Neural cell (in vitro differentiated cells): ENCODE data around the gene CBFA2T3. TPM values are rescaled to one million over a fixed set of nuclear protein-coding genes. Genes with fewer than 3 reads are reported as not detected.

Source experiments
- H2AFZ ChIP-seq: fragments of 200-600, 300-800 bp; sonication (generic), shearing (Covaris generic); 2 replicates; pipeline ENCODE4 v1.6.0; 2014; ENCODE audit warnings: low read depth, mild to moderate bottlenecking, antibody characterized with exemption, low read length, moderate library complexity
- H3F3A ChIP-seq: fragments of 200-600 bp; shearing (Covaris generic); 2 replicates; pipeline ENCODE4 v1.6.1; 2016; ENCODE audit warnings: mild to moderate bottlenecking, moderate library complexity, mixed read lengths, antibody characterized with exemption, low read length; ENCODE audit not compliant: insufficient read depth, poor library complexity, severe bottlenecking
- H3K27ac ChIP-seq: fragments of 200-600, 300-800 bp; sonication (generic), shearing (Covaris generic); 2 replicates; pipeline ENCODE4 v1.5.1; 2014; ENCODE audit warnings: mild to moderate bottlenecking, low read length, moderate library complexity
- H3K27me3 ChIP-seq: fragments of 300-800, 200-600 bp; sonication (generic), shearing (Covaris generic); 2 replicates; pipeline ENCODE4 v1.6.0; 2014; ENCODE audit warnings: mild to moderate bottlenecking, low read depth, low read length, moderate library complexity; ENCODE audit not compliant: insufficient read depth
- H3K36me3 ChIP-seq: fragments of 300-800, 200-600 bp; sonication (generic), shearing (Covaris generic); 2 replicates; pipeline ENCODE4 v1.5.1; 2014; ENCODE audit warnings: mild to moderate bottlenecking, antibody characterized with exemption, low read length, moderate library complexity; ENCODE audit not compliant: insufficient read depth
- H3K4me2 ChIP-seq: fragments of 300-800, 200-600 bp; sonication (generic), shearing (Covaris generic); 2 replicates; pipeline ENCODE4 v1.6.0; 2014; ENCODE audit warnings: mild to moderate bottlenecking, low read length
- H3K4me3 ChIP-seq: fragments of 300-800, 200-600 bp; sonication (generic), shearing (Covaris generic); 2 replicates; pipeline ENCODE4 v1.5.1; 2014; ENCODE audit warnings: mild to moderate bottlenecking, low read length, moderate library complexity
- H3K79me2 ChIP-seq: fragments of 200-600 bp; shearing (Covaris generic); replicated peaks from 2 replicates; pipeline ENCODE4 v1.6.0; 2014; ENCODE audit warnings: mild to moderate bottlenecking, low read length, moderate library complexity; ENCODE audit not compliant: insufficient read depth
- H3K9ac ChIP-seq: fragments of 300-800, 200-600 bp; sonication (generic), shearing (Covaris generic); 2 replicates; pipeline ENCODE4 v1.6.1; 2016; ENCODE audit warnings: mild to moderate bottlenecking, low read length, mixed read lengths
- H3K9me2 ChIP-seq: fragments of 200-600 bp; shearing (Covaris generic); 2 replicates; pipeline ENCODE4 v1.6.1; 2016; ENCODE audit warnings: mild to moderate bottlenecking, low read length, mixed read lengths; ENCODE audit not compliant: insufficient read depth
- H3K9me3 ChIP-seq: fragments of 200-600, 300-800 bp; sonication (generic), shearing (Covaris generic); 2 replicates; pipeline ENCODE4 v1.6.1; 2016; ENCODE audit warnings: mild to moderate bottlenecking, mixed run types, low read length, moderate library complexity, mixed read lengths
- H4K20me1 ChIP-seq: fragments of 200-600 bp; shearing (Covaris generic); 2 replicates; pipeline ENCODE4 v1.6.1; 2016; ENCODE audit warnings: mild to moderate bottlenecking, mixed run types; ENCODE audit not compliant: insufficient read depth
- EP300 ChIP-seq: fragments of 450-650 bp; conservative IDR thresholded peaks from 2 replicates; pipeline ENCODE4 v1.6.1; 2014; ENCODE audit warnings: antibody characterized with exemption, mild to moderate bottlenecking, moderate library complexity; ENCODE audit not compliant: poor library complexity, severe bottlenecking
- EZH2 ChIP-seq: fragments of 200-600, 300-800 bp; shearing (Covaris generic), sonication (generic); IDR thresholded peaks from 2 replicates; pipeline ENCODE4 v1.6.1; 2014; ENCODE audit warnings: antibody characterized with exemption, low read length, borderline replicate concordance, mild to moderate bottlenecking; ENCODE audit not compliant: insufficient read depth, poor library complexity, severe bottlenecking
- MXI1 ChIP-seq: fragments of 450-650 bp; conservative IDR thresholded peaks from 2 replicates; pipeline ENCODE4 v1.6.1; 2014; ENCODE audit warnings: antibody characterized with exemption, mild to moderate bottlenecking; ENCODE audit not compliant: poor library complexity, severe bottlenecking
- POLR2AphosphoS5 ChIP-seq: IDR thresholded peaks from 2 replicates; pipeline ENCODE4 v1.6.1; 2012
- RAD21 ChIP-seq: fragments of 450-650 bp; conservative IDR thresholded peaks from 2 replicates; pipeline ENCODE4 v1.6.1; 2014; ENCODE audit warnings: antibody characterized with exemption, mild to moderate bottlenecking, moderate library complexity
- REST ChIP-seq: IDR thresholded peaks from 2 replicates; pipeline ENCODE4 v1.6.1; 2012; ENCODE audit warnings: borderline replicate concordance
- SMC3 ChIP-seq: fragments of 450-650 bp; conservative IDR thresholded peaks from 2 replicates; pipeline ENCODE4 v1.6.1; 2014; ENCODE audit warnings: antibody characterized with exemption, mild to moderate bottlenecking, moderate library complexity; ENCODE audit not compliant: poor library complexity
- TAF1 ChIP-seq: IDR thresholded peaks from 2 replicates; pipeline ENCODE4 v1.6.1; 2012; ENCODE audit warnings: low read depth
- polyA plus RNA-seq: library from polyadenylated mRNA; depleted of rRNA; stranded (reverse); fragments of >200 nt; gene quantifications from 2 replicates; pipeline ENCODE4 v1.2.3, GENCODE V29; 2014
- TF ChIP-seq, protein P1 (sequence below): fragments of 450-650 bp; IDR thresholded peaks from 2 replicates; pipeline ENCODE4 v1.5.1; 2014; ENCODE audit warnings: antibody characterized with exemption, mild to moderate bottlenecking, moderate library complexity; ENCODE audit not compliant: poor library complexity, severe bottlenecking

The CBFA2T3 gene
- polyA plus RNA-seq, 1 donor from 2014 or later: 2.1 TPM

GRCh38 chr16:88968589-88969280 lies 8.3 kb downstream of the CBFA2T3 start:
- Histone ChIP-seq H3K27me3 (no peaks in the 10 kb centered on the region), H3K4me3 (no peak overlapping the region), H3K9me3 (no peaks in the 10 kb centered on the region), H3F3A (no peaks in the 10 kb centered on the region), H3K9me2 (no peaks in the 10 kb centered on the region), H3K9ac (no peak overlapping the region), H2AFZ (no peak overlapping the region), H3K36me3 (no peaks in the 10 kb centered on the region), H4K20me1 (no peaks in the 10 kb centered on the region), H3K4me2 (no peak overlapping the region), H3K27ac (no peak overlapping the region), H3K79me2 (no peaks in the 10 kb centered on the region)
- TF ChIP-seq RAD21 (no peak), POLR2AphosphoS5 (no peak), EP300 (no peak), TAF1 (no peak), REST (no peak), SMC3 (no peak), MXI1 (no peak), EZH2 (no peak)
- TF ChIP-seq, protein P1, sequence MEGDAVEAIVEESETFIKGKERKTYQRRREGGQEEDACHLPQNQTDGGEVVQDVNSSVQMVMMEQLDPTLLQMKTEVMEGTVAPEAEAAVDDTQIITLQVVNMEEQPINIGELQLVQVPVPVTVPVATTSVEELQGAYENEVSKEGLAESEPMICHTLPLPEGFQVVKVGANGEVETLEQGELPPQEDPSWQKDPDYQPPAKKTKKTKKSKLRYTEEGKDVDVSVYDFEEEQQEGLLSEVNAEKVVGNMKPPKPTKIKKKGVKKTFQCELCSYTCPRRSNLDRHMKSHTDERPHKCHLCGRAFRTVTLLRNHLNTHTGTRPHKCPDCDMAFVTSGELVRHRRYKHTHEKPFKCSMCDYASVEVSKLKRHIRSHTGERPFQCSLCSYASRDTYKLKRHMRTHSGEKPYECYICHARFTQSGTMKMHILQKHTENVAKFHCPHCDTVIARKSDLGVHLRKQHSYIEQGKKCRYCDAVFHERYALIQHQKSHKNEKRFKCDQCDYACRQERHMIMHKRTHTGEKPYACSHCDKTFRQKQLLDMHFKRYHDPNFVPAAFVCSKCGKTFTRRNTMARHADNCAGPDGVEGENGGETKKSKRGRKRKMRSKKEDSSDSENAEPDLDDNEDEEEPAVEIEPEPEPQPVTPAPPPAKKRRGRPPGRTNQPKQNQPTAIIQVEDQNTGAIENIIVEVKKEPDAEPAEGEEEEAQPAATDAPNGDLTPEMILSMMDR: no peak

DNA sequence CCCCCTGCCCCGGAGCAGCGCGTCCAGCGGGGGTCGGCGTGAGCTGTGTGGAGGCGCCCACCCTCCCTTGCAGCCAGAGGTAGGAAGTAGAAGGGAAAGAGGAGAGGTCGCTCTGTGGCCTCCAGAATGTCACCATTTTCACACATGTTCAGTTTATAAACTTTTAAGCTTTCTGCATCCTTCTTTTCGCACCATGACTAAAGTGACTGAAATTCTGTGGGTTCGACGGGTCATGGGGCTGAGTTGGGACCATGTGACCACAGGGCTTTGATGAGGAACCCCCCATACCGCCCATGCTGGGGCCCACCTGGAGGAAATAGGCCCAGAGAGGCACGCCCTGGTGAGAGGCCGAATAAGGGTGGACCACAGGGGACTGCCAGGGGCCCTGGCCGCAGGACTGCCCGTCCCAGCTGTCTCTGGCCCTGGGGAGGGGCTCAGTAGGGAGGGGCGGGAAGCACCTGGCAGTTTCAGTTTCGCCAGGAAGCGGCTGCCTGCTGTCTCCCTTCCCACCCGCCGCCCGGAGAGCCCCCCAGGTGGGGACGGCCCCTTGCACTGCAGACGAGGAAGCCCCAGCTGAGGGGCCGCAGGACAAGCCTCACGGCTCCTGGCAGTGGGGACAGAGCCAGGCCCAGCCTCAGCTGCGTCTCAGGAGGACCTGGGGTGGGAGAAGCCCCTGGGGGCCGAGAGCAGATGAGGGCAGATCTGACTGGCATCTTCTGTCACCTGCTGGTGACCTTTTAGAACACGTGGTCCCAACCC lies 9.0 kb downstream of the CBFA2T3 start:
- Histone ChIP-seq H3K4me3 (no peak overlapping the region), H3K79me2 (no peaks in the 10 kb centered on the region), H3K9me3 (no peaks in the 10 kb centered on the region), H3K9ac (no peak overlapping the region), H4K20me1 (no peaks in the 10 kb centered on the region), H3K27ac (no peak overlapping the region), H3F3A (no peaks in the 10 kb centered on the region), H3K36me3 (no peaks in the 10 kb centered on the region), H2AFZ (no peak overlapping the region), H3K4me2 (no peak overlapping the region), H3K9me2 (no peaks in the 10 kb centered on the region), H3K27me3 (no peaks in the 10 kb centered on the region)
- no peak for TF ChIP-seq MXI1
- TF ChIP-seq REST: no peak
- TF ChIP-seq EZH2: no peak
- no peak for TF ChIP-seq SMC3
- TF ChIP-seq EP300: no peak
- TF ChIP-seq, protein P1: no peak
- no peak for TF ChIP-seq POLR2AphosphoS5
